Epithelial cell of esophagus (primary cell): ENCODE results near the gene AGBL1.

Source experiments
- DNase-seq: peaks from one replicate; pipeline ENCODE4 v3.0.0; 2010; ENCODE audit warnings: low read depth
- H3K4me3 ChIP-seq: 2 replicates; pipeline ENCODE4 v1.5.1; 2011; ENCODE audit warnings: mild to moderate bottlenecking, low read length, control low read depth
- TF ChIP-seq, protein P1 (sequence below): IDR thresholded peaks from 2 replicates; pipeline ENCODE4 v1.5.1; 2011; ENCODE audit warnings: low read depth, mild to moderate bottlenecking, low read length, control low read depth, inconsistent platforms; ENCODE audit not compliant: insufficient read depth; ENCODE audit errors: missing control alignments

Gene AGBL1

DNA sequence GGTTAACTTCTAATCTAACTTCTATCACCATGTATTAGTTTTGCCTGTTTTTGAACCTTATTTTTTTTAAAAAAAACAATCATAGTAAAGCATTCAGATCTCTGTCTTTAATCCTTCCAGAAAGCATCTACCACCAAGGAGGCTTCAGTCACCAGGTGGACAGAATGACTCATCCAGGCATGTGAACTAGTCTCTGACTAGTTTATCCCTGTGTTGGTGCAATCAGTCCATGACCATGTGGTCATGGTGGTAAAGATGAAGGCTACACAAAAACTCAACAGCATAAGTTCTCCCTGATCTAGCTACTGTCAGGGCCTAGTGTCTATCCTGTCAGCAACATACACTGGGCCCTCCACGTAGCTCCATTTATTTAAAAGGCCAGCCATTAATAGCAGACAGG, 750.6 kb downstream of the AGBL1 start:
- no peak overlapping the region for H3K4me3 ChIP-seq
- TF ChIP-seq, protein P1, sequence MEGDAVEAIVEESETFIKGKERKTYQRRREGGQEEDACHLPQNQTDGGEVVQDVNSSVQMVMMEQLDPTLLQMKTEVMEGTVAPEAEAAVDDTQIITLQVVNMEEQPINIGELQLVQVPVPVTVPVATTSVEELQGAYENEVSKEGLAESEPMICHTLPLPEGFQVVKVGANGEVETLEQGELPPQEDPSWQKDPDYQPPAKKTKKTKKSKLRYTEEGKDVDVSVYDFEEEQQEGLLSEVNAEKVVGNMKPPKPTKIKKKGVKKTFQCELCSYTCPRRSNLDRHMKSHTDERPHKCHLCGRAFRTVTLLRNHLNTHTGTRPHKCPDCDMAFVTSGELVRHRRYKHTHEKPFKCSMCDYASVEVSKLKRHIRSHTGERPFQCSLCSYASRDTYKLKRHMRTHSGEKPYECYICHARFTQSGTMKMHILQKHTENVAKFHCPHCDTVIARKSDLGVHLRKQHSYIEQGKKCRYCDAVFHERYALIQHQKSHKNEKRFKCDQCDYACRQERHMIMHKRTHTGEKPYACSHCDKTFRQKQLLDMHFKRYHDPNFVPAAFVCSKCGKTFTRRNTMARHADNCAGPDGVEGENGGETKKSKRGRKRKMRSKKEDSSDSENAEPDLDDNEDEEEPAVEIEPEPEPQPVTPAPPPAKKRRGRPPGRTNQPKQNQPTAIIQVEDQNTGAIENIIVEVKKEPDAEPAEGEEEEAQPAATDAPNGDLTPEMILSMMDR: no peak
- DNase-seq: peak; percentile 63

GRCh38 chr15:86833595-86833994, 753.9 kb downstream of the AGBL1 start:
- no peak for DNase-seq
- TF ChIP-seq, protein P1: no peak
- no peak overlapping the region for H3K4me3 ChIP-seq

- H3K4me3 ChIP-seq: no peak overlapping the region
- no peak for DNase-seq
- TF ChIP-seq, protein P1: no peak
These were observed 754.6 kb downstream of the AGBL1 start for GRCh38 chr15:86834115-86834863.

GRCh38 chr15:86837294-86838061, 757.8 kb downstream of the AGBL1 start:
- DNase-seq: no peak
- H3K4me3 ChIP-seq: no peak overlapping the region
- TF ChIP-seq, protein P1: no peak

DNA sequence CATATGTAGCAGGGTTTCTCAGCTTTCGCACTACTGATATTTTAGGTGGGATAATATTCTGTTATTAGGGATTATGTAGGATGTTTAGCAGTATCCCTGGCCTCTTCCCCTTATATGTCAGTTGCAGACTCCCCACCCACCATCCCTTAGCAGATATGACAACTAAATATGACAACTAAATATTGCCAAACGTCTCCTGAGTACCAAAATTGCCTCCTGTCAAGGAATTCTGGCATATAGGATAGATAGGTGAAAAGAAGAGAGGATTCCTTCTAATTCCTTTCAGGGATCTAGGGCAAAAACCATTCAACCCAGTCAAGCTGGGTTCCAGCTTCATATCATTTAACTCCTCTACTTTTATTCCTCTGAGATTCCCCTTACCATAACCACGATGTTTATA, 759.8 kb downstream of the AGBL1 start:
- no peak for DNase-seq
- H3K4me3 ChIP-seq: no peak overlapping the region
- TF ChIP-seq, protein P1: no peak

DNA sequence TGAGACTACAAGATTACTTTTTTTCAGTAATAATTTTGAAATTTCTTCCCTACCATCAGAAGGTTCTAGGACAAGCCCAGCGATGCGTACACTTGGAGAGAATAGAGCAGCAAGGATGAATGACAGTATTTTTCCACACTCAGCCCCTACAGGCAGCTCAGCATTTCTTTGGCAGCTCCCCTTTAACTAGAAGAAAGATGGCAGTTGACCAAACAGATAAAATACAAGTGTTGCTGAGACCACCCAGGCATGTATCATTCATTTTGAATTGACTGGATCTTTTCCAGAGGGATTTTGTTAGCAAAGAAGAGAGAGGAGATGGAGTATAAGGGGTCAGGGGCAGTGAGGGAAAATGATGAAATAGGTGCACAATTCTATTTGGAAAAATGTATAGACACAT, 761.3 kb downstream of the AGBL1 start:
- DNase-seq: no peak
- TF ChIP-seq, protein P1: no peak
- no peak overlapping the region for H3K4me3 ChIP-seq
